NCI-H774 (cell line): ENCODE measurements around the gene CCL8.
"Not testable (repeated sequence)": the region's sequence is repeated elsewhere in the genome, so short reads cannot be mapped to it uniquely, and the experiment has no call there.

Source experiments
- DNase-seq: peaks from one replicate; lab custom pipeline; 2025; lab: John Stamatoyannopoulos, UW

Gene CCL8

GRCh38 chr17:34314279-34314678 lies 5.0 kb upstream of the CCL8 start:
- DNase-seq = no peak

- DNase-seq = no peak
Observed at GRCh38 chr17:34318474-34318873, 761 bp upstream of the CCL8 start.

- DNase-seq = no peak
Observed at GRCh38 chr17:34321964-34322363, 2.7 kb downstream of the CCL8 start.

GRCh38 chr17:34327580-34327979 lies 8.3 kb downstream of the CCL8 start:
- not testable (repeated sequence) for DNase-seq

GRCh38 chr17:34337701-34338100 lies 18.5 kb downstream of the CCL8 start:
- no peak for DNase-seq

GRCh38 chr17:34339138-34339770 lies 20.0 kb downstream of the CCL8 start:
- DNase-seq = no peak

- no peak for DNase-seq
Observed at GRCh38 chr17:34341916-34342315, 22.7 kb downstream of the CCL8 start.

- DNase-seq = no peak
Observed at GRCh38 chr17:34347063-34347462, 27.8 kb downstream of the CCL8 start.

GRCh38 chr17:34349751-34350150 lies 30.5 kb downstream of the CCL8 start:
- DNase-seq = no peak

- no peak for DNase-seq
Observed at GRCh38 chr17:34351096-34351495, 31.9 kb downstream of the CCL8 start.

GRCh38 chr17:34352191-34352590 lies 33.0 kb downstream of the CCL8 start:
- DNase-seq = no peak

GRCh38 chr17:34354637-34355036 lies 35.4 kb downstream of the CCL8 start:
- no peak for DNase-seq

GRCh38 chr17:34356194-34356593 lies 37.0 kb downstream of the CCL8 start, which contains the start of gene CCL13:
Gene CCL13 (plus strand): TSS chr17:34356480. CDS start chr17:34356527, 47 bp downstream.
- no peak for DNase-seq

GRCh38 chr17:34357398-34357797 lies 38.2 kb downstream of the CCL8 start:
- DNase-seq = no peak

- no peak for DNase-seq
Observed at GRCh38 chr17:34358631-34359030, 39.4 kb downstream of the CCL8 start.

GRCh38 chr17:34360601-34361270 lies 41.5 kb downstream of the CCL8 start:
- DNase-seq = no peak

GRCh38 chr17:34361478-34362061 lies 42.3 kb downstream of the CCL8 start:
- peak; percentile 82 for DNase-seq

GRCh38 chr17:34363183-34363661 lies 44.0 kb downstream of the CCL8 start, which contains the start of gene CCL1:
Gene CCL1 (minus strand): TSS chr17:34363233. CDS start chr17:34363161, 72 bp downstream.
- no peak for DNase-seq

GRCh38 chr17:34364751-34365150 lies 45.5 kb downstream of the CCL8 start:
- DNase-seq = no peak

- DNase-seq = no peak
Observed at GRCh38 chr17:34365340-34365739, 46.1 kb downstream of the CCL8 start.

- no peak for DNase-seq
Observed at GRCh38 chr17:34366010-34366409, 46.8 kb downstream of the CCL8 start.

GRCh38 chr17:34366529-34367107 lies 47.4 kb downstream of the CCL8 start:
- no peak for DNase-seq
